ENCODE data around the gene ADAMTS14. TPM values are rescaled to one million over a fixed set of nuclear protein-coding genes. Genes with fewer than 3 reads are reported as not detected.

ADAMTS14 gene
- polyA plus RNA-seq, 3 donors, result 0.05 TPM; not detected in 2

- H3K4me1 Mint-ChIP-seq, result no peaks in the 10 kb centered on the region
- H4K20me1 ChIP-seq (ENCODE audit: insufficient read depth, low read length), result no peaks in the 10 kb centered on the region
- H3K4me1 ChIP-seq (ENCODE audit: control insufficient read depth in 1 of 2, insufficient read depth in 2 of 2, low read length in 2 of 2), result no peaks in the 10 kb centered on the region
- H3K27ac Mint-ChIP-seq, result no peak overlapping the region
- no peak overlapping the region for H3K27ac ChIP-seq (ENCODE audit: low read depth in 1 of 2, low read length in 2 of 2)
- H2AFZ ChIP-seq (ENCODE audit: insufficient read depth, low read depth, low read length, poor library complexity, severe bottlenecking), result no peak overlapping the region
- H3K27me3 ChIP-seq (ENCODE audit: control insufficient read depth in 2 of 2, insufficient read depth in 2 of 2, low read length in 2 of 2), result no peaks in the 10 kb centered on the region
- no peak overlapping the region for H3K4me3 Mint-ChIP-seq
- WGBS (ENCODE audit: insufficient coverage), result 94% methylated on average over 4 of the region's 4 CpGs
- H3K4me2 ChIP-seq (replicated peaks; ENCODE audit: extremely low read depth, low read length, poor library complexity, severe bottlenecking), result no peak overlapping the region
- H3K79me2 ChIP-seq (ENCODE audit: insufficient read depth, low read length), result no peaks in the 10 kb centered on the region
- intact Hi-C loops (cut with micrococcal nuclease), result no loop called here
- no peaks in the 10 kb centered on the region for H3K9me3 ChIP-seq (replicated peaks in 1 of 2; ENCODE audit: control insufficient read depth in 1 of 2, insufficient read depth in 1 of 2, low read length in 2 of 2)
- no peak overlapping the region for H3K9ac ChIP-seq (ENCODE audit: insufficient read depth, low read length, poor library complexity, severe bottlenecking)
- peaks cover 0 to 3% (median 2%) of the 10 kb centered on the region in 3 donors for H3K27me3 Mint-ChIP-seq (ENCODE audit: low read depth in 3 of 3)
- DNase-seq, result no peak
- H3K36me3 ChIP-seq (replicated peaks in 1 of 2; ENCODE audit: control insufficient read depth in 1 of 2, insufficient read depth in 2 of 2, low read length in 2 of 2), result no peaks in the 10 kb centered on the region
- no peaks in the 10 kb centered on the region for H3K9me3 Mint-ChIP-seq
- no peaks in the 10 kb centered on the region for H3K36me3 Mint-ChIP-seq
- no peak overlapping the region for H3K4me3 ChIP-seq (replicated peaks in 1 of 3; ENCODE audit: low read depth in 2 of 3, low read length in 3 of 3)
- TF ChIP-seq CTCF (IDR thresholded peaks at IDR 0.05), result no peak
Observed at GRCh38 chr10:70732569-70732968, 60.3 kb downstream of the ADAMTS14 start.

- H3K4me1 Mint-ChIP-seq, result no peaks in the 10 kb centered on the region
- no peaks in the 10 kb centered on the region for H3K36me3 Mint-ChIP-seq
- H4K20me1 ChIP-seq (ENCODE audit: insufficient read depth, low read length), result no peaks in the 10 kb centered on the region
Observed at GRCh38 chr10:70733051-70733450, 60.7 kb downstream of the ADAMTS14 start.

More at GRCh38 chr10:70733051-70733450, 60.7 kb downstream of the ADAMTS14 start:
- H2AFZ ChIP-seq (ENCODE audit: insufficient read depth, low read depth, low read length, poor library complexity, severe bottlenecking), result no peak overlapping the region
- H3K36me3 ChIP-seq (replicated peaks in 1 of 2; ENCODE audit: control insufficient read depth in 1 of 2, insufficient read depth in 2 of 2, low read length in 2 of 2), result no peaks in the 10 kb centered on the region
- no peaks in the 10 kb centered on the region for H3K9me3 ChIP-seq (replicated peaks in 1 of 2; ENCODE audit: control insufficient read depth in 1 of 2, insufficient read depth in 1 of 2, low read length in 2 of 2)
- H3K27me3 ChIP-seq (ENCODE audit: control insufficient read depth in 2 of 2, insufficient read depth in 2 of 2, low read length in 2 of 2), result no peaks in the 10 kb centered on the region
- Mint-ChIP-seq H3K27ac (no peak overlapping the region), H3K27me3 (ENCODE audit: low read depth in 3 of 3) (peaks cover 0 to 3% (median 2%) of the 10 kb centered on the region in 3 donors), H3K4me3 (no peak overlapping the region), H3K9me3 (no peaks in the 10 kb centered on the region)
- no peak for DNase-seq
- no peak overlapping the region for H3K4me3 ChIP-seq (replicated peaks in 1 of 3; ENCODE audit: low read depth in 2 of 3, low read length in 3 of 3)
- 100% methylated on average over 1 of the region's 1 CpG for WGBS (ENCODE audit: insufficient coverage)
- H3K4me2 ChIP-seq (replicated peaks; ENCODE audit: extremely low read depth, low read length, poor library complexity, severe bottlenecking), result no peak overlapping the region
- intact Hi-C loops (cut with micrococcal nuclease), result no loop called here
- TF ChIP-seq CTCF (IDR thresholded peaks at IDR 0.05), result no peak
- no peak overlapping the region for H3K27ac ChIP-seq (ENCODE audit: low read depth in 1 of 2, low read length in 2 of 2)
- no peak overlapping the region for H3K9ac ChIP-seq (ENCODE audit: insufficient read depth, low read length, poor library complexity, severe bottlenecking)
- H3K79me2 ChIP-seq (ENCODE audit: insufficient read depth, low read length), result no peaks in the 10 kb centered on the region
- H3K4me1 ChIP-seq (ENCODE audit: control insufficient read depth in 1 of 2, insufficient read depth in 2 of 2, low read length in 2 of 2), result no peaks in the 10 kb centered on the region
